T-cell (primary cell): ENCODE results near the gene CTSH. TPM values are rescaled to one million over a fixed set of nuclear protein-coding genes. Genes with fewer than 3 reads are reported as not detected.
A peak's percentile ranks its signal among the peaks of the same experiment; 100 is the strongest.

Experiments
- ATAC-seq, 4 experiments: fragments of 200-7000 bp in 3 of 4; fragments of 150-1000 bp in 1 of 4; cut with Tn5 transposase; replicated peaks in 1 of 4; 1 replicate in 3 of 4; 2 replicates in 1 of 4; pipeline ENCODE4 v1.10.0; 2021; ENCODE audit warnings: moderate library complexity in 3 of 4, mild to moderate bottlenecking in 2 of 4, moderate number of reproducible peaks in 1 of 4
- CTCF ChIA-PET, 2 donors: fragments of 300-600 bp; sonication (Branson Sonifier 250); formaldehyde crosslinking; loops; one replicate each; lab custom pipeline; 2022; ENCODE audit warnings: antibody characterized with exemption in 2 of 2; lab: Charles Lee
- POLR2A ChIA-PET, 2 donors: fragments of 300-600 bp; sonication (Branson Sonifier 250); formaldehyde crosslinking; loops; one replicate each; lab custom pipeline; 2022; ENCODE audit warnings: antibody characterized with exemption in 2 of 2; lab: Charles Lee
- DNase-seq, 35 experiments: peaks; one replicate each; pipeline versions ENCODE4 v3.0.0 to v3.0.0-alpha.2; 2013 to 2023
- H3K27ac ChIP-seq: one replicate; pipeline ENCODE4 v1.5.1; 2013; ENCODE audit warnings: low read length
- H3K27me3 ChIP-seq, 2 experiments: replicated peaks in 1 of 2; 1 replicate in 1 of 2; 2 replicates in 1 of 2; pipeline versions ENCODE4 v1.6.1 to v1.7.0; 2013; ENCODE audit warnings: low read length in 1 of 2, mixed read lengths in 1 of 2; ENCODE audit not compliant: control insufficient read depth in 2 of 2, insufficient read depth in 2 of 2; ENCODE audit errors: extremely low read depth in 1 of 2
- H3K36me3 ChIP-seq, 2 donors: 1 replicate in 1 of 2; 2 replicates in 1 of 2; pipeline versions ENCODE4 v1.6.1 to v1.7.0; 2013; ENCODE audit warnings: low read length in 1 of 2; ENCODE audit not compliant: control insufficient read depth in 2 of 2, insufficient read depth in 1 of 2; ENCODE audit errors: extremely low read depth in 1 of 2
- H3K4me1 ChIP-seq, 2 experiments: 1 replicate in 1 of 2; 2 replicates in 1 of 2; pipeline versions ENCODE4 v1.6.1 to v1.7.0; 2013; ENCODE audit warnings: low read length in 2 of 2, mixed read lengths in 1 of 2; ENCODE audit not compliant: insufficient read depth in 2 of 2, control insufficient read depth in 1 of 2; ENCODE audit errors: extremely low read depth in 1 of 2
- H3K4me3 ChIP-seq, 2 donors: 1 replicate in 1 of 2; 2 replicates in 1 of 2; pipeline versions ENCODE4 v1.5.1 to v1.7.0; 2013; ENCODE audit warnings: mild to moderate bottlenecking in 2 of 2, low read length in 1 of 2, moderate library complexity in 1 of 2; ENCODE audit not compliant: control insufficient read depth in 1 of 2; ENCODE audit errors: extremely low read depth in 1 of 2
- H3K9me3 ChIP-seq: 2 replicates; pipeline ENCODE4 v1.7.0; 2013
- H3K27ac Mint-ChIP-seq, 2 donors: one replicate each; pipeline ENCODE4 v1.8.0; 2020 to 2021; ENCODE audit warnings: mild to moderate bottlenecking in 2 of 2, mixed read lengths in 2 of 2
- H3K27me3 Mint-ChIP-seq, 2 donors: one replicate each; pipeline ENCODE4 v1.8.0; 2021 to 2022; ENCODE audit warnings: mixed read lengths in 2 of 2
- H3K36me3 Mint-ChIP-seq: one replicate; pipeline ENCODE4 v1.8.0; 2021; ENCODE audit warnings: mixed read lengths
- H3K4me1 Mint-ChIP-seq, 3 donors: one replicate each; pipeline ENCODE4 v1.8.0; 2020 to 2022; ENCODE audit warnings: mixed read lengths in 3 of 3, mild to moderate bottlenecking in 1 of 3
- H3K4me3 Mint-ChIP-seq, 3 donors: one replicate each; pipeline ENCODE4 v1.8.0; 2020 to 2022; ENCODE audit warnings: mild to moderate bottlenecking in 3 of 3, mixed read lengths in 3 of 3, moderate library complexity in 3 of 3
- H3K9me3 Mint-ChIP-seq, 3 donors: one replicate each; pipeline ENCODE4 v1.8.0; 2020 to 2022; ENCODE audit warnings: mixed read lengths in 3 of 3
- WGBS: methylation state at CpG from one replicate; pipeline ENCODE4 v1.1.5; 2013; ENCODE audit warnings: missing lambda C conversion rate; ENCODE audit not compliant: insufficient coverage; 5-methylcytosine and 5-hydroxymethylcytosine counted together
- total RNA-seq, 35 experiments: library from RNA in 6 of 35; stranded (reverse) in 6 of 35; fragments of 120-200 nt in 1 of 35; gene quantifications; one replicate each; pipeline versions ENCODE4 v1.2.1 to v1.2.4 and lab custom pipeline; 2013 to 2026

The CTSH gene
- total RNA-seq, 5 donors from 2014 or later (not counting 1 experiment from before 2014, with no cell fraction given): 8.5 to 49.7 (median 19.2) TPM

DNA sequence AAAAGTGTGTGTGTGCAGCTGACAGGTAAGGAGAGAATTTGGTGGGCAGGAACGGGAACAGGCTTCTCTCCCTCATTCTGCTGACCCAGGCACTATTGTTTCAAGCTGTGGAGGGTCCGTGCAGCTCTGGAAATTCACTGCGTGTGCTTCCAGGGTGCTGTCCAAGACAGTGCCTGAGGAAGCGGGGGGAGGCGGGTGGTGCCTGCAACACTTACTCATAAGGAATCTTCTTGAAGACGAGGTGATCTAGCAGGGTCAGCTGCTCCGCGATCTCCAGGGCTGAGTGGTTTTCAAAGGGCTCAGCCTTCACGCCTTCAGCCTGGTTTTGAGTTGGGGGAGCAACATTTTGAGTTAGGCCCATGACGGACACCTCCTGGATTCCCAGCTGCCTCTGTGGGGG is 46.6 kb upstream of the CTSH start:
- Histone ChIP-seq H3K4me3 (no peak overlapping the region), H3K27ac (no peak overlapping the region), H3K27me3 (peaks cover 0 to 20% of the 10 kb centered on the region in 2 experiments), H3K36me3 (no peaks in the 10 kb centered on the region), H3K4me1 (no peaks in the 10 kb centered on the region), H3K9me3 (no peaks in the 10 kb centered on the region)
- ATAC-seq (no peak), DNase-seq (no peak)
- POLR2A ChIA-PET: no interaction called here
- Mint-ChIP-seq H3K27ac (no peak overlapping the region), H3K36me3 (no peaks in the 10 kb centered on the region), H3K4me1 (no peaks in the 10 kb centered on the region), H3K27me3 (peaks cover 0 to 7% of the 10 kb centered on the region in 2 donors), H3K4me3 (no peak overlapping the region), H3K9me3 (no peaks in the 10 kb centered on the region)
- CTCF ChIA-PET: interaction anchor here in 1 of 2 donors (0.6 kb wide), 1 partner anchor 882 kb away, joined by 4 read pairs; no protein-coding TSS in a partner anchor
- WGBS: 90% methylated on average over 6 of the region's 10 CpGs

DNA sequence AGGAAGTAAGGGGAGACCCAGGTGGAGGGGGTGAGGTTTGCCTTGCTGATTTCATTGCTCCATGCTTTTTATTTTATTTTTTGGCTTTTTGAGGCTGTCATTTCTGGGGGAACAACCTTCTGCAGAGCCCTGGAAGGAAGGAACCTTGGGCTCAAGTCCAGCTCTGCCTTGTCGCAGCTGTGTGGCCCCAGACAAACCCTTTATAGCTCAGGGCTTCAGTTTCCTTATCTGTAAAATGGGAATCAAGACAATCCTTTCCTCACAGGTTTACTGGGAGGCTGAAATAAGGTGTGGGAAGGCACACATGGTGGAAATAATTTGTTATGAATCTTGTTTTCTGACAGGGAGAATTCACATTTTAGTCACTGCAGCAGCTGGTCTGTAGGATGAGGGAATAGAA is 45.4 kb upstream of the CTSH start:
- ChIA-PET CTCF (no interaction called here), POLR2A (no interaction called here)
- H3K9me3 ChIP-seq: no peaks in the 10 kb centered on the region
- peaks cover 0 to 18% of the 10 kb centered on the region in 2 experiments for H3K27me3 ChIP-seq
- Mint-ChIP-seq H3K27ac (no peak overlapping the region), H3K9me3 (no peaks in the 10 kb centered on the region), H3K4me3 (no peak overlapping the region), H3K27me3 (peaks cover 0 to 5% of the 10 kb centered on the region in 2 donors), H3K4me1 (no peaks in the 10 kb centered on the region), H3K36me3 (no peaks in the 10 kb centered on the region)
- H3K4me1 ChIP-seq: no peaks in the 10 kb centered on the region
- no peak for DNase-seq
- no peak for ATAC-seq
- no peak overlapping the region for H3K27ac ChIP-seq
- WGBS: no CpG with 5 or more reads among the region's 1 CpG
- H3K4me3 ChIP-seq: no peak overlapping the region
- H3K36me3 ChIP-seq: no peaks in the 10 kb centered on the region

DNA sequence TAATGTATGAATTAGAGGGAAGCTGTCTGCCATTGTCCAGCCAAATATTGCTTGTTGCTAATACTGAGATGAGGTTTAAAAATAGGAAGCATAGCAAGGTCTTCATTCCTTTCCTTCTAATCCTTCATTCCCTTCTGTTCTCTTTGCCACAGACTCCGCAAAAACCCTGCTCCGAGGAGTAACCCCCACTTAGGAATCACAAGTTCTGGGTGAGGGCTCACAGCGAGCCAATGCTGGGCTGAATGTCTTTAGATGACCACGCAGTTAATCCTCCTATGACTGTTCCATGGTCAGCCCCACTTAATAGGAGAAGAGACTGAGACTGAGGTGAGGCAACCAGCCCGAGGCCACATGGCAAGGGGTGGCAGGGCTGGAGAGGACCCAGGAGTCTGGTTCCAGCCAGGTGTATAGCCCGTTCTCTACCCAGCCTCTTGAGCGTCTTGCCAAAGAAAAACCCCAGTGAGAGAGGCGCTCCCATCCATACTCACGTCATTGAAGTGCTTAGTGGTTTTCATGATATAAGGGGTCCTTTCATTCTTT is 44.9 kb upstream of the CTSH start:
- no peak overlapping the region for H3K27ac Mint-ChIP-seq
- no peaks in the 10 kb centered on the region for H3K36me3 Mint-ChIP-seq
- Histone ChIP-seq H3K36me3 (no peaks in the 10 kb centered on the region), H3K27me3 (peaks cover 0 to 19% of the 10 kb centered on the region in 2 experiments), H3K27ac (no peak overlapping the region), H3K9me3 (no peaks in the 10 kb centered on the region), H3K4me1 (no peaks in the 10 kb centered on the region), H3K4me3 (no peak overlapping the region)
- CTCF ChIA-PET: no interaction called here
- peaks cover 0 to 5% of the 10 kb centered on the region in 2 donors for H3K27me3 Mint-ChIP-seq
- WGBS: 50% methylated on average over 1 of the region's 9 CpGs
- H3K4me3 Mint-ChIP-seq: no peak overlapping the region
- POLR2A ChIA-PET: no interaction called here
- H3K9me3 Mint-ChIP-seq: no peaks in the 10 kb centered on the region
- ATAC-seq (no peak), DNase-seq (no peak)
- H3K4me1 Mint-ChIP-seq: no peaks in the 10 kb centered on the region

DNA sequence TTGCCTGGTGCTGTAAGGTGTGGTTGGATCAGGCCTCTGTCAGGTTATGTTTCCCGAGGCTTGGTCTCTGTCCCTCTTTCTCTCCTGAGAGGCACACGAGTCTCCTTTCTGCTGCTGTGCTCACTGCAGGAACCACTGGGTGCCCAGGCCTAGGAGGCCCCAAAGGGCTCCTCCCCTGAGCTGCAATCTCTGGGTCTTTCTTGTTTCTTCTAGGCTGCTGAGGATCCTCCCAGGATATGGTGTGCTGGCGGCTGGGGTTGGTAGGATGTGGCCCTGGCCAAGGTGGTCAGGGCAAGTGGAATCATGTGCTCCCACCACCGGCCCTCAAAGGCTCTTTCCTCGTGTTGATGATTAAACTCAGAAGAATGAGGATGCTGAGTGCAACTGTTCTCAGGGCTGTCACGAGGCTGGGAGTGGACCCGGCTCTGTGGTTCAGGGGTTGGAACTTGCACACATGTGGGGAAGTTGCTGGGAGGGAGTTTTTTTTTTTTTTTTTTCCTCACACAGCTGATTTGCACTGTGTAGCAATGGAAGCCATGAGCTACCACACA is 43.6 kb upstream of the CTSH start:
- Histone ChIP-seq H3K9me3 (no peaks in the 10 kb centered on the region), H3K27me3 (peaks cover 0 to 21% of the 10 kb centered on the region in 2 experiments), H3K27ac (no peak overlapping the region), H3K4me3 (no peak overlapping the region), H3K4me1 (no peaks in the 10 kb centered on the region), H3K36me3 (no peaks in the 10 kb centered on the region)
- CTCF ChIA-PET: interaction anchor here in 1 of 2 donors (0.8 kb wide), 1 partner anchor 9 kb away, joined by 7 read pairs; no protein-coding TSS in a partner anchor
- no peak overlapping the region for H3K4me3 Mint-ChIP-seq
- ATAC-seq (no peak), DNase-seq (peak in 1 of 35 experiments; percentile 28)
- peaks cover 5 to 8% of the 10 kb centered on the region in 2 donors for H3K27me3 Mint-ChIP-seq
- no peaks in the 10 kb centered on the region for H3K36me3 Mint-ChIP-seq
- H3K27ac Mint-ChIP-seq: no peak overlapping the region
- POLR2A ChIA-PET: no interaction called here
- WGBS: 23% methylated on average over 4 of the region's 7 CpGs
- H3K9me3 Mint-ChIP-seq: no peaks in the 10 kb centered on the region
- H3K4me1 Mint-ChIP-seq: no peaks in the 10 kb centered on the region

DNA sequence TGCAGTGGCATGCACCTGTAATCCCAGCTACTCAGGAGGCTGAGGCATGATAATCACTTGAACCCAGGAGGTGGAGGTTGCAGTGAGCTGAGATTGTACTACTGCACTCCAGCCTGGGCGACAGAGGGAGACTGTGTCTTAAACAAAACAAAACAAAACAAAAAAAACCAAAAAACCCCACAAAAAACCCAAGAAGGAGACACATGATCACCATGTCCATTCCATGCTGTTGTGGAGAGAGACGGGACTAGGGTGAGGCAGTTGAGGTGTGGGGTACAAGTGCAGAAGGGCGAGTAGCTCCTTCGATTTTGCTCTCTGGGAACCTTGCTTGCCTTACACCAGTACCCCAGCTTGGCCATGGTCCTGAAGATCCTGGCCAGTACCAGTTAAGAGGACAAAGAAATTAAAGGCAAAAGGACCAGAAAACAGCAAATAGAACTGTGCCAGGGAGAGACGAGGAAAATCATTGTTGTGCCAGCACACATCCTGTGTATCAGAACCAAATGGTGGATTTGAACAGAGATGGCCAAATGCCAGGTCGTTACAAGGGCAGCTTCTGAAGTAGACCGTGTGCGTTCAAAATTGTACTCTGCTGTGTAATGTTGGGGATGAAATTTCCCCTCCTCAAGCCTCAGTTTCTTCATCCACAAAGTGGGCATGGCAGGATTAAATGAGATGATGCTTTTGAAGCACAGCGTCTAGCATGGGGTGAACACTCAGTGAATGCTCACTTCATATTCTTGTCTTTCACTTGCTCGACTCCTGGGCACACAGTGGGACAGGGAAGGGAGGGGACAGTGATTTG is 42.9 kb upstream of the CTSH start:
- no peaks in the 10 kb centered on the region for H3K36me3 Mint-ChIP-seq
- Histone ChIP-seq H3K4me1 (no peaks in the 10 kb centered on the region), H3K9me3 (no peaks in the 10 kb centered on the region), H3K36me3 (no peaks in the 10 kb centered on the region), H3K27ac (no peak overlapping the region), H3K27me3 (peaks cover 0 to 21% of the 10 kb centered on the region in 2 experiments), H3K4me3 (no peak overlapping the region)
- no peak overlapping the region for H3K4me3 Mint-ChIP-seq
- no peak overlapping the region for H3K27ac Mint-ChIP-seq
- no peaks in the 10 kb centered on the region for H3K9me3 Mint-ChIP-seq
- POLR2A ChIA-PET: no interaction called here
- peaks cover 5 to 10% of the 10 kb centered on the region in 2 donors for H3K27me3 Mint-ChIP-seq
- CTCF ChIA-PET: no interaction called here
- DNase-seq: no peak
- no peaks in the 10 kb centered on the region for H3K4me1 Mint-ChIP-seq
- WGBS: 83% methylated on average over 2 of the region's 10 CpGs
- ATAC-seq: no peak

DNA sequence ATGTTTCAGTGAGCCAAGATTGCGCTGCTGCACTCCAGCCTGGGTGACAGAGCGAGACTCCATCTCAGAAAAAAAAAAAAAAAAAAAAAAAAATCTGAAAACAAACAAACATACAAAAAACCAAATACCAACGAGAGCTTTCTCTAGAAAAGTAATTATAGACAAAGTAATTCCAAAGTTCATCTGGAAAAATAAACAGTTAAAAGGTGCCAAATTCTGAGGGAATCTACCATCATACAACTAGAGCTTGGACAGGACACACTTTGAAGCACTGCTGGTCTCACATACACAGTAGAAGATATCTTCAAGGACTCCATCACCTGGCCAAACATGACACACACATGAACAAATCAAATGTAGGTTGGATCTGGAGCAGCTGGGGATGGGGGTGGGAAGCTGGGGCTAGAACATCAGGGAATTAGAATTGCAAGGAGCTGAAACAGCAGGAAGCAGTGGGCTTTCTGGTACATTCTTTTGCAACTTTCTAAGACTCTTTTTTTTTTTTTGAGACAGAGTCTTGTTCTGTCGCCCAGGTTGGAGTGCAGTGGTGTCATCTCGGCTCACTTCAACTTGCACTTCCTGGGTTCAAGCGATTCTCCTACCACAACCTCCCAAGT is 41.1 kb upstream of the CTSH start:
- peaks cover 0 to 17% of the 10 kb centered on the region in 2 experiments for H3K27me3 ChIP-seq
- no CpG with 5 or more reads among the region's 6 CpGs for WGBS
- Mint-ChIP-seq H3K27me3 (peaks cover 5 to 8% of the 10 kb centered on the region in 2 donors), H3K36me3 (no peaks in the 10 kb centered on the region), H3K4me3 (no peak overlapping the region), H3K27ac (no peak overlapping the region), H3K9me3 (no peaks in the 10 kb centered on the region), H3K4me1 (no peaks in the 10 kb centered on the region)
- no peak overlapping the region for H3K4me3 ChIP-seq
- ATAC-seq (no peak), DNase-seq (no peak)
- H3K9me3 ChIP-seq: no peaks in the 10 kb centered on the region
- ChIA-PET POLR2A (no interaction called here), CTCF (interaction anchor here in 1 of 2 donors (0.6 kb wide), 1 partner anchor 77 kb away, joined by 3 read pairs; no protein-coding TSS in a partner anchor)
- H3K4me1 ChIP-seq: no peaks in the 10 kb centered on the region
- no peak overlapping the region for H3K27ac ChIP-seq
- no peaks in the 10 kb centered on the region for H3K36me3 ChIP-seq
